ENCODE measurements around the gene SPDEF. TPM values are rescaled to one million over a fixed set of nuclear protein-coding genes. Genes with fewer than 3 reads are reported as not detected.

Gene SPDEF
- polyA plus RNA-seq, 1 donor (not counting 4 experiments of a cell fraction or from before 2014, with no cell fraction given): 0.03 TPM

- H3K9ac ChIP-seq (ENCODE audit: control insufficient read depth, extremely low read depth, insufficient read depth, low read length): no peak overlapping the region
- H3K4me2 ChIP-seq (ENCODE audit: control insufficient read depth, extremely low read depth, insufficient read depth, low read depth, low read length): no peak overlapping the region
- no peak overlapping the region for H3K27ac ChIP-seq (ENCODE audit: control insufficient read depth, insufficient read depth, low read length)
- no peaks in the 10 kb centered on the region for H3K27me3 ChIP-seq (ENCODE audit: control insufficient read depth, extremely low read depth, insufficient read depth, low read length)
- TF ChIP-seq EZH2 (IDR thresholded peaks at IDR 0.05; ENCODE audit: low read length): no peak
- TF ChIP-seq CTCF (optimal IDR thresholded peaks at IDR 0.05 in 1 of 3, IDR thresholded peaks at IDR 0.05 in 1 of 3, conservative IDR thresholded peaks at IDR 0.05 in 1 of 3; ENCODE audit: extremely low read depth in 1 of 3, insufficient read depth in 2 of 3, low read length in 3 of 3): no peak
- no peaks in the 10 kb centered on the region for H3K79me2 ChIP-seq (ENCODE audit: control insufficient read depth, insufficient read depth, low read length)
- DNase-seq (ENCODE audit: low read depth, low spot score): no peak
- no peaks in the 10 kb centered on the region for H3K36me3 ChIP-seq (ENCODE audit: control insufficient read depth in 2 of 2, extremely low read depth in 1 of 2, insufficient read depth in 2 of 2, low read length in 2 of 2)
- dilution Hi-C loops (cut with MboI; ENCODE audit: extremely low pct_ligation_motif_present, low sequenced_read_pairs): no loop called here
- no peak overlapping the region for H2AFZ ChIP-seq (ENCODE audit: control insufficient read depth, low read length)
- FAIRE-seq: no peak
- H3K9me1 ChIP-seq (ENCODE audit: control insufficient read depth, extremely low read depth, insufficient read depth, low read length): no peaks in the 10 kb centered on the region
- no peaks in the 10 kb centered on the region for H4K20me1 ChIP-seq (ENCODE audit: control insufficient read depth, extremely low read depth, insufficient read depth, low read length)
- H3K4me1 ChIP-seq (ENCODE audit: control insufficient read depth, extremely low read depth, insufficient read depth, low read length): no peaks in the 10 kb centered on the region
- H3K4me3 ChIP-seq (ENCODE audit: control insufficient read depth in 2 of 3, extremely low read depth in 1 of 3, insufficient read depth in 2 of 3, low read depth in 1 of 3, low read length in 3 of 3): no peak overlapping the region
- no peaks in the 10 kb centered on the region for H3K9me3 ChIP-seq (ENCODE audit: control insufficient read depth, low read depth, low read length)
Measured at GRCh38 chr6:34538581-34538980, 17.5 kb downstream of the SPDEF start.

GRCh38 chr6:34537922-34538550 is 18.1 kb downstream of the SPDEF start:
- H3K27ac ChIP-seq (ENCODE audit: control insufficient read depth, insufficient read depth, low read length): no peak overlapping the region
- DNase-seq (ENCODE audit: low read depth, low spot score) (no peak), FAIRE-seq (no peak)
- dilution Hi-C loops (cut with MboI; ENCODE audit: extremely low pct_ligation_motif_present, low sequenced_read_pairs): no loop called here
- H4K20me1 ChIP-seq (ENCODE audit: control insufficient read depth, extremely low read depth, insufficient read depth, low read length): no peaks in the 10 kb centered on the region
- no peak overlapping the region for H2AFZ ChIP-seq (ENCODE audit: control insufficient read depth, low read length)
- no peaks in the 10 kb centered on the region for H3K4me1 ChIP-seq (ENCODE audit: control insufficient read depth, extremely low read depth, insufficient read depth, low read length)
- TF ChIP-seq EZH2 (IDR thresholded peaks at IDR 0.05; ENCODE audit: low read length) (no peak), CTCF (optimal IDR thresholded peaks at IDR 0.05 in 1 of 3, IDR thresholded peaks at IDR 0.05 in 1 of 3, conservative IDR thresholded peaks at IDR 0.05 in 1 of 3; ENCODE audit: extremely low read depth in 1 of 3, insufficient read depth in 2 of 3, low read length in 3 of 3) (no peak)
- no peaks in the 10 kb centered on the region for H3K9me3 ChIP-seq (ENCODE audit: control insufficient read depth, low read depth, low read length)
- H3K27me3 ChIP-seq (ENCODE audit: control insufficient read depth, extremely low read depth, insufficient read depth, low read length): no peaks in the 10 kb centered on the region
- H3K4me3 ChIP-seq (ENCODE audit: control insufficient read depth in 2 of 3, extremely low read depth in 1 of 3, insufficient read depth in 2 of 3, low read depth in 1 of 3, low read length in 3 of 3): no peak overlapping the region
- no peaks in the 10 kb centered on the region for H3K79me2 ChIP-seq (ENCODE audit: control insufficient read depth, insufficient read depth, low read length)
- H3K4me2 ChIP-seq (ENCODE audit: control insufficient read depth, extremely low read depth, insufficient read depth, low read depth, low read length): no peak overlapping the region
- H3K9ac ChIP-seq (ENCODE audit: control insufficient read depth, extremely low read depth, insufficient read depth, low read length): no peak overlapping the region
- H3K9me1 ChIP-seq (ENCODE audit: control insufficient read depth, extremely low read depth, insufficient read depth, low read length): no peaks in the 10 kb centered on the region
- no peaks in the 10 kb centered on the region for H3K36me3 ChIP-seq (ENCODE audit: control insufficient read depth in 2 of 2, extremely low read depth in 1 of 2, insufficient read depth in 2 of 2, low read length in 2 of 2)
